ENCODE measurements around the gene TNFRSF6B.
"Not testable (repeated sequence)": the region's sequence is repeated elsewhere in the genome, so short reads cannot be mapped to it uniquely, and the experiment has no call there.

TNFRSF6B gene

DNA sequence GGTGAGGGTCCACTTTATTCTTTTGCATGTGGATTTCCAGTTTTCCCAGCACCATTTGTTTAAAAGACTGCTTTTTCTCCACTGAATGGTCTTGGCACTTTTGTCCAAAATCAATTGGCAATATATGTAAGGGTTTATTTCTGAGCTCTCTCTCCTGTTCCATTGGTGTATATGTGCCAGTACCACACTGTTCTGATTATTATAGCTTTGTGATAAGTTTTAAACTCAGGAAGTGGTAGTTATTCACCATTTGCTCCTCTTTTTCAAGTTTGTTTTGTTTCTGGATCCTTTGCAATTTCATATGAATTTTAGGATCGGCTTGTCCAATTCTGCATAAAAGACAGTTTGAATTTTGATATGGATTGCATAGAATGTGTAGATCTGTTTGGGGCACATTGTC is 15.7 kb downstream of the TNFRSF6B start:
- no peak for DNase-seq

DNA sequence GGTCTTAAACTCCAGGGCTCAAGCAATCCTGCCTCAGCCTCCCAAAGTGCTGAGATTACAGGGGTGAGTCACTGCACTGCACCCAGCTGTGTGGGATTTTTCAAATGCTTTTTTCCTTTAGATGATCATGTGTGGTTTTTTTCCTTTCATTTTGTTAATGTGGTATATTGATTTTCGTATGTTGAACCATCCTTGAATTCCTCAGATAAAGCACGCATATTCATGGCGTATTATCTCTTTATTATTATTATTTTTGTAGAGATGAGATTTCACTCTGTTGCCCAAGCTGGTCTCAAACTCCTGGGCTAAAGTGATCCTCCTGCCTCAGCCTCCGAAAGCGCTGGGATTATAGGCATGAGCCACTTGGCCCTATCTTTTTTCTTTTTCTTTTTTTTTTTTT is 18.4 kb downstream of the TNFRSF6B start:
- no peak for DNase-seq

DNA sequence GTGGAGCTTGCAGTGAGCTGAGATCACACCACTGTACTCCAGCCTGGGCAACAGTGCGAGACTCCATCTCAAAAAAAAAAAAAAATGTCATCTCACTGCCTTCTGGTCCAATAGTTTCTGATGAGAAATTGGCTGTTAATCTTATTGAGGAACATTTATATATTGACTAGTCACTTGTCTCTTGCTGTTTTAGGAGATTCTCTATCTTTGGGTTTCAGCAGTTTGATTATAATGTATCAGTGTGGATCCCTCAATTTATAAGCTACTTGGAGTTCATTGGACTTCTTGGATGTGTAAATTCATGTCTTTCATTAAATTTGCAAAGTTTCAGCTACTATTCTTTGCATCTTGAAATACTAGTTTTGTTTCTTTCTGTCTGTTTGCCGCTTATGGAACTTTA is 22.5 kb downstream of the TNFRSF6B start:
- DNase-seq, result no peak

GRCh38 chr20:63722967-63723622 is 26.6 kb downstream of the TNFRSF6B start:
- DNase-seq, result not testable (repeated sequence)

DNA sequence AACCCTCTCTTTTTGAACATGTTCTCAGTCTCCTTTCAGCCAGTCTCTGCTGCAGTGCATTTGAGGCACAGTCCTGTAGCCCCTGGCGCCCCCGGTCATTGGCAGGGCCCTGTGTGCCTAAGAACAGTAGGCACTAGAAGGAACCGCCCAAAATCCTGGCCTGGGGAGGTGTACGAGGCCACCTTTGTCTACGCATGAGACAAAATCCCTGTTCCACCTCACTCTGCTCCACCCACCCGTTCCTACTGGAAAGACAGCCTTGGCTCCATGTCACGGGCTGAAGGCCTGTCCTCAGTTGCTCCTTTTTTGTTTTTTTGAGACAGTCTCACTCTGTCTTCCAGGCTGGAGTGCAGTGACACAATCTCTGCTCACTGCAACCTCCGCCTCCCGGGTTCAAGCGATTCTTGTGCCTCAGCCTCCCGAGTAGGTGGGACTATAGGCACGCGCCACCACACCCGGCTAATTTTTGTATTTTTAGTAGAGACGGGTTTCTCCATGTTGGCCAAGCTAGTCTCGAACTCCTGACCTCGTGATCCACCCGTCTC is 33.8 kb downstream of the TNFRSF6B start:
- DNase-seq, result not testable (repeated sequence)

DNA sequence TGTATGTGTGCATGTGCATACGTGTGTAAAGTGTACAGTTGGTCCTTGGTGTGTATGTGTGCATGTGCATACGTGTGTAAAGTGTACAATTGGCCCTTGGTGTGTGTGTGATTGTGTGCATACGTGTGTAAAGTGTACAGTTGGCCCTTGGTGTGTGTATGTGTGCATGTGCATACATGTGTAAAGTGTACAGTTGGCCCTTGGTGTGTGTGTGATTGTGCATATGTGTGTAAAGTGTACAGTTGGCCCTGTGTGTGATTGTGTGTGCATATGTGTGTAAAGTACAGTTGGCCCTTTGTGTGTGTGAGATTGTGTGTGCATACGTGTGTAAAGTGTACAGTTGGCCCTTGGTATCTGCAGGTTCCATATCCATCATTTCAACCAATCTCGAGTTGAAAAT is 35.0 kb downstream of the TNFRSF6B start:
- no peak for DNase-seq

DNA sequence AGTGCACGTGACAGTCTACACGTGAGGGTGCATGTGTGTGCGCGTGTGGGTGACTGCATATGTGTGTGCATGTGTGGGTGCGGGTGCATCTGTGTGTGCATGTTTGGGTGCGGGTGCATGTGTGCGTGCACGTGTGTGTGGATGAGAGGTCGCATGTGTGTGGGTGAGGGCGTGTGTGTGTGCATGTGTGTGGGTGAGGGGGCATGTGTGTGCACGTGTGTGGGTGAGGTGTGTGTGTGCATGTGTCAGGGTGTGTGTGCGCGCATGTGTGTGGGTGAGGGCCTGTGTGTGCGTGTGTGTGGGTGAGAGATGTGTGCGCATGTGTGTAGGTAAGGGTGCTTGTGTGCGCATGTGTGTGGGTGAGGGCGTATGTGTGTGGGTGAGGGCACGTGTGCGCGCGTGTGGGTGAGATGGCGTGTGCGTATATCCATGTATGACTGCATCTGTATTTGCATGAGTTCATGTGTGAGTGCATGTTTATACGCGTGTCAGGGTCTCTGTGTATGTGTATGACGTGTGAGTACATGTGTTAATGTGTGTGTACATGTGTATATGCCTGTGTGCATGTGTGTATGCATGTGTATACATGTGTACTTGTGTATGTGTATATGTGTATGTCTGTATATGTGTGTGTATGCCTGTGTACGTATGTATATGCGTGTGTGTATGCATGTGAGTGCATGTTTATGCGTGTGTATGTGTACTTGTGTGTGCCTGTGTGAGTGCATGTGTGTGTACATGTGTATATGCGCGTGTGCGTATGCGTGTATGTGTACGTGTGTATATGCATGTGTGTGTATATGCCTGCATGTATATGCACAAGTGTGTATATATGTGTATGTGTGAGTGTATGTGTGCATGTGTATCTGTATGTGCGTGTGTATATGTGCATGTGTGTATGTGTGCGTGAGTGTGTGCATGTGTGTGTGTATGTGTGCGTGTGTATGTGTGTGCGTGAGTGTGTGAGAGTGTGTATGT is 36.0 kb downstream of the TNFRSF6B start:
- no peak for DNase-seq

GRCh38 chr20:63733117-63733516 is 36.7 kb downstream of the TNFRSF6B start:
- no peak for DNase-seq

DNA sequence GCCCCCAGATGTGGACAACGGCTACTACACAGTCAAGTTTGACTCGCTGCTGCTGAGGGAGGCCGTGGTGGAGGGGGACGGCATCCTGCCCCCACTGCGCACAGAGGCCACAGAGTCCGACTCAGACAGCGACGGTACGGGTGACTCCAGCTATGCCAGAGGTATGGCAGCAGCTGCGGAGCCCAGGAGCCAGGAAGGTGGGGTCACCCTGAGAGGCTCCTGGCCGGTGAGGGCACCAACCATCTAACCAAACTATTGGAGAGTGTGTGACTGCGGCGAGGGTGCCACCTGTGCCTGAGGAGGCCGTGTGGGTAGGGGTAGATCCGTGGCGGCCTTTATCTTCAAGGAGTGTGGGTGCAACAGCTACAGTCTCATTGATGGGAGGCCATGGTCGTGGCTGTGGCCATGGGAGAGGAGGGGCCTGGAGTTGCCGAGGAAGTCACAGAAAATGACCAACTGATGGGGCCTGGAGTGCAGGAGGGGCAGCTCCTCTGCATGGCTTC is 37.2 kb downstream of the TNFRSF6B start:
- DNase-seq, result no peak

- no peak for DNase-seq
Observed at GRCh38 chr20:63734111-63734945, 37.9 kb downstream of the TNFRSF6B start.

- no peak for DNase-seq
Observed at GRCh38 chr20:63734946-63735858, 38.8 kb downstream of the TNFRSF6B start.

DNA sequence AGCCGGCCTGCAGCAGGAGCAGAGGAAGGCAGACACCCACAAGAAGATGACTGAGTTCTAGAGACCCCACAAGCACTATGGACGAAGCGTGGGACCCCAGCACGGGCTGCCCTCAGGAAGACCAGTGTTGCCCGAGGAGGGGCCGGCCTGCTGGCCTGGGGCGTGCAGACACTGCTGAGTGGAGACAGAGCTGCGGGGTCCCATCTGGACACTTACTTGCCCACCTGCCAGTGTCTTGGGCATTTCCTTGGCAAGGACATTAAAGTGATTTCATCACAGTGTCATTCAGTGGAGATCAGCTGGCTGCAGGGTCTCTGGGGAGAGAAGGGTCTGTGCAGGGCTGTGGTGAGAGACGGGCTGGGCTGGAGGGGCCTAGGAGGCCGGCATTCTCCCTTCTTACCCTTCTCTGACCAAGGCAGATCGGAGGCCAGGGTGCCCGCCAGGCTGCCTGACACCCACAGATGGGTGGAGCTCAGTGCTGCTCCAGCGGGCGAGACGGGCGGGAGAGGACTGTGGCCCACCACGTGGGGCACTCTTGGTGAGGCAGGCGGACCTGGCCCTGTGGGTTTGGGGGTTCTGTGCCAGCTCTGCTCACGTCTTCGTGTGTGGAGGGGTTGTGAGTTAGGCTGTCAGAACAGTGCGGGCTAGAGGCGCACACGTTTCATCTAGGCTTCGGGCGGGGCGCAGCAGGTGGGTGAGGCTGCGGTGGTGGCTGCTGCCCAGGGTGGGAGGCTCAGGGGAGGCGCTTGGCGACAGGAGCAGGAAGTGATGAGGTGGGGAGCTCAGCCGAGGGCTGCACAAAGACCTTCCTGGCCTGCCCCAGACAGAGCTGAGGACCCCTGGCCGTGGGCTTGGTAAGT is 39.6 kb downstream of the TNFRSF6B start, which contains the start of gene LIME1:
Gene LIME1, plus strand, starts transcription at position 806 of the 860 bp plus-strand sequence. CDS start 886 bp downstream, outside the sequence.
- no peak for DNase-seq

DNA sequence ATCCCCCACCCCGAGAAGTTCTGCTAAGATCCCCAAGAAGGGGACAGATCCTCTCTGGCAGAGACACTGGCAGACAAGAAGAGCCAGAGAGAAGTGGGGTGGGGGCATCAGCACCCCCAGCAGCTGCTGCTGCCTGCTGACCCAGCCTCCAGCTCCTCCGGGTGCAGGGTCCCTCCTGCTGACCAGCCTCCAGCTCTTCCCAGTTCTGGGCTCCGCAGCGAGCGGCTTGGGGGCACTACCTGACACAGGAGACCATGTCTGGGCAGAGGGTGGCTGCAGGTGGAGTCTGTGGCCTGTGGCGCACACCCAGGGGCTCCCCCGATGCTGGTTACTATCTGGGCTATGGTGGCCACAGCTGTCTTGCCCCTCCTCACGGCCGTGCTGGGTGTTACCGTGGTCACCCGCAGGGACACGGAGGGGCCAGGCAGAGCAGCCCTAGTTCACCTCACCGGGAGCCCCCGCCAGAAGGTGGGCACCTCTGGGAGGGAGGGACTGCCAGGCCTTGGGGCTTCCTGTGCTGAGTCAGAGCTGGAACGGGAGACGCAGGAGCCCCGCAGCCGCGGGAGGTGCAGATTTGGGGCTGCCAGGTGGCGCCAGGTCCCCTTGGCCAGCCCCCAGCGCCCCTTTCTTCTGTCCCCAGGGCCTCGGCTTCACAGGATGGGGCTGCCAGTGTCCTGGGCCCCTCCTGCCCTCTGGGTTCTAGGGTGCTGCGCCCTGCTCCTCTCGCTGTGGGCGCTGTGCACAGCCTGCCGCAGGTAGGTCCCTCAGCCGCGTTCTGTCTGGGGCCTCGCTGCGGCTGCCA is 40.6 kb downstream of the TNFRSF6B start:
- DNase-seq, result no peak

DNA sequence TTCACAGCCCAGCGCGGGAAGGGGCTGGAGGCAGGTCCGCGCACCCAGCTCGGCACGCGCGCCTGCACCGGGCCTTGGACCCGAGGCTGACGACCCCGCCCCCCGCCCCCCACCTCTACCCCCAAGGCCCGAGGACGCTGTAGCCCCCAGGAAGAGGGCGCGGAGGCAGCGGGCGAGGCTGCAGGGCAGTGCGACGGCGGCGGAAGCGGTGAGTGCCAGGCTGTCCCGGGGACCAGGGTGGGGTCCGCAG is 41.2 kb downstream of the TNFRSF6B start:
- DNase-seq, result no peak

DNA sequence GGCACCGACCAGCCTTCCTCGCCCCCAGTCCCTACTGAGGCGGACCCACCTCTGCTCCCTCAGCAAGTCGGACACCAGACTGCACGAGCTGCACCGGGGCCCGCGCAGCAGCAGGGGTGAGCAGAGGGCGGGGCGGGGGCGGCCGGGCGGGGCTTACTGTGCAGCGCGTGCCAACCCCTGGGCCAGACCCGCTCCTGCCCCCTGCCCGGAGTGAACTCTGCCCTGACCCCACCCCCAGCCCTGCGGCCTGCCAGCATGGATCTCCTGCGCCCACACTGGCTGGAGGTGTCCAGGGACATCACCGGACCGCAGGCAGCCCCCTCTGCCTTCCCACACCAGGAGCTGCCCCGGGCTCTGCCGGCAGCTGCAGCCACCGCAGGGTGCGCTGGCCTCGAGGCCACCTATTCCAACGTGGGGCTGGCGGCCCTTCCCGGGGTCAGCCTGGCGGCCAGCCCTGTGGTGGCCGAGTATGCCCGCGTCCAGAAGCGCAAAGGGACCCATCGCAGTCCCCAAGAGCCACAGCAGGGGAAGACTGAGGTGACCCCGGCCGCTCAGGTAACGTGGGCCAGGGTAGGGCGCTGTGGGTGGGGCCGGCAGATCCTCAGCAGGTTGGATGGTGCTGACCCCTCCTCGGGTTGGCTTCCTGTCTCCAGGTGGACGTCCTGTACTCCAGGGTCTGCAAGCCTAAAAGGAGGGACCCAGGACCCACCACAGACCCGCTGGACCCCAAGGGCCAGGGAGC is 41.7 kb downstream of the TNFRSF6B start:
- DNase-seq, result no peak

DNA sequence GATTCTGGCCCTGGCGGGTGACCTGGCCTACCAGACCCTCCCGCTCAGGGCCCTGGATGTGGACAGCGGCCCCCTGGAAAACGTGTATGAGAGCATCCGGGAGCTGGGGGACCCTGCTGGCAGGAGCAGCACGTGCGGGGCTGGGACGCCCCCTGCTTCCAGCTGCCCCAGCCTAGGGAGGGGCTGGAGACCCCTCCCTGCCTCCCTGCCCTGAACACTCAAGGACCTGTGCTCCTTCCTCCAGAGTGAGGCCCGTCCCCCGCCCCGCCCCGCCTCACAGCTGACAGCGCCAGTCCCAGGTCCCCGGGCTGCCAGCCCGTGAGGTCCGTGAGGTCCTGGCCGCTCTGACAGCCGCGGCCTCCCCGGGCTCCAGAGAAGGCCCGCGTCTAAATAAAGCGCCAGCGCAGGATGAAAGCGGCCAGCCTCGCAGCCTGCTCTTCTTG is 42.3 kb downstream of the TNFRSF6B start:
- no peak for DNase-seq

GRCh38 chr20:63739130-63740069 is 42.9 kb downstream of the TNFRSF6B start, which contains the start of gene SLC2A4RG:
SLC2A4RG (plus strand) TSS chr20:63739776; CDS start chr20:63739913, 137 bp downstream.
- peak; percentile 80 for DNase-seq
